Activated CD4-positive, alpha-beta T cell treated with anti-CD3 and anti-CD28 coated beads for 36 hours (primary cell): ENCODE results near the gene TTF1. TPM values are rescaled to one million over a fixed set of nuclear protein-coding genes. Genes with fewer than 3 reads are reported as not detected.
"Not testable (repeated sequence)": the region's sequence is repeated elsewhere in the genome, so short reads cannot be mapped to it uniquely, and the experiment has no call there.

Experiments used
- ATAC-seq: fragments of 200-7000 bp; cut with Tn5 transposase; one replicate; pipeline ENCODE4 v1.10.0; 2021; ENCODE audit warnings: mild to moderate bottlenecking, moderate library complexity
- CTCF ChIA-PET: fragments of 350-600 bp; sonication (Branson Sonifier 250); formaldehyde crosslinking; loops from one replicate; lab custom pipeline; 2021; ENCODE audit warnings: antibody characterized with exemption; lab: Charles Lee
- POLR2A ChIA-PET: fragments of 350-600 bp; sonication (Branson Sonifier 250); formaldehyde crosslinking; loops from one replicate; lab custom pipeline; 2021; ENCODE audit warnings: antibody characterized with exemption, inconsistent platforms; lab: Charles Lee
- DNase-seq: peaks from one replicate; pipeline ENCODE4 v3.0.0-alpha.2; 2020
- H3K27ac Mint-ChIP-seq: one replicate; pipeline ENCODE4 v1.8.0; 2021; ENCODE audit warnings: mixed read lengths
- H3K27me3 Mint-ChIP-seq: one replicate; pipeline ENCODE4 v1.8.0; 2021; ENCODE audit warnings: mixed read lengths
- H3K36me3 Mint-ChIP-seq: one replicate; pipeline ENCODE4 v1.8.0; 2021; ENCODE audit warnings: low read depth, mixed read lengths
- H3K4me1 Mint-ChIP-seq: one replicate; pipeline ENCODE4 v1.8.0; 2021; ENCODE audit warnings: mixed read lengths
- H3K4me3 Mint-ChIP-seq: one replicate; pipeline ENCODE4 v1.8.0; 2021; ENCODE audit warnings: mild to moderate bottlenecking, moderate library complexity, mixed read lengths
- H3K9me3 Mint-ChIP-seq: one replicate; pipeline ENCODE4 v1.8.0; 2021; ENCODE audit warnings: low read depth, mixed read lengths
- intact Hi-C, 2 experiments: fragments of 100-400 bp; cut with DNase I in 1 of 2; cut with micrococcal nuclease in 1 of 2; formaldehyde crosslinking; loops; one replicate each; pipeline versions ENCODE4 v1.14.2 to v1.15.1; 2022 to 2024; cut with DNase I, micrococcal nuclease
- total RNA-seq, 2 experiments: library from RNA; stranded (reverse); gene quantifications; one replicate each; pipeline ENCODE4 v1.2.3, GENCODE V29; 2021

The TTF1 gene
- total RNA-seq, 2 experiments from 2014 or later, result 31.9 to 33.4 TPM

DNA sequence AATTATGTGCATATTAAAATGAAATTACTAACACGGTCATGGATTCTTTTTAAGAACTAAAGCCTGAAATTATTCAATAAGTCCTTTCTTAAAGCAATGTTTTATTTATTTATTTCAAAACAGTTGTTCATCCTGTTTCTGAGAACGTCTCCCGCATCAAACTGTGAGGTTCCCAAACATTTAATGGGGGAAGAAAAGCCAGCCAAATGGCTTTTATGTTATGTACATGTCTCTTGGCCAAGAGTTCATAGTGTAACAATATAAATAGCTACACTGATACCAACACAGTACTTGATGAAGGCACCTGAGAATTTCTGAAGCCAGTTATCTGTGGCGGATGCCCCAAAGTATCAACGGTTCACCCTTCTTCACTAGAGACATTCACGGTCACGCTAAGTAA, 15.7 kb downstream of the TTF1 start:
- peaks cover 63% of the 10 kb centered on the region for H3K36me3 Mint-ChIP-seq
- DNase-seq (no peak), ATAC-seq (no peak)
- H3K27me3 Mint-ChIP-seq, result no peaks in the 10 kb centered on the region
- H3K9me3 Mint-ChIP-seq, result no peaks in the 10 kb centered on the region
- no peak overlapping the region for H3K27ac Mint-ChIP-seq
- H3K4me1 Mint-ChIP-seq, result no peaks in the 10 kb centered on the region
- CTCF ChIA-PET, result interaction anchor here (0.6 kb wide), 1 partner anchor 628 kb away, joined by 3 read pairs; no protein-coding TSS in a partner anchor
- POLR2A ChIA-PET, result no interaction called here
- intact Hi-C loops, result no loop called here
- no peak overlapping the region for H3K4me3 Mint-ChIP-seq

DNA sequence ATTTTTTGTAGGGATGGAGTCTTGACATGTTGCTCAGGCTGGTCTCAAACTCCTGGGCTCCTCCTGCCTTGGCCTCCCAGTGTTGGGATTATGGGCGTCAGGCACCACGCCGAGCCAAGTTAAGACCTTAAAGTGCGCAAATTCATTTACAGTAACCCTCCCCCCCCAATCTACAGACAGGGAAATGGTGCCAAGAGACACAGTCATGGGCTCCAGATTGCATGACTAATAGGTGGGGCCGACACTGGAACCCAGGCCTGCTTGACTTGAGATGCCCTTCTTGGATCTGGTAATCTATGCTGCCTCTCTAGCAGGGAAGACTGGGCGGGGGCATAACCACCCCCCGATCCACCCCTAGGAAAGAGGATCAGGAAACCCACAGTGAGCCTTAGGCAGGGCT, 19.5 kb downstream of the TTF1 start:
- DNase-seq, result no peak
- ChIA-PET POLR2A (no interaction called here), CTCF (no interaction called here)
- Mint-ChIP-seq H3K9me3 (no peaks in the 10 kb centered on the region), H3K27me3 (no peaks in the 10 kb centered on the region), H3K36me3 (peaks cover 78% of the 10 kb centered on the region), H3K4me1 (peaks cover 3% of the 10 kb centered on the region), H3K27ac (no peak overlapping the region), H3K4me3 (no peak overlapping the region)
- intact Hi-C loops, result no loop called here
- no peak for ATAC-seq

DNA sequence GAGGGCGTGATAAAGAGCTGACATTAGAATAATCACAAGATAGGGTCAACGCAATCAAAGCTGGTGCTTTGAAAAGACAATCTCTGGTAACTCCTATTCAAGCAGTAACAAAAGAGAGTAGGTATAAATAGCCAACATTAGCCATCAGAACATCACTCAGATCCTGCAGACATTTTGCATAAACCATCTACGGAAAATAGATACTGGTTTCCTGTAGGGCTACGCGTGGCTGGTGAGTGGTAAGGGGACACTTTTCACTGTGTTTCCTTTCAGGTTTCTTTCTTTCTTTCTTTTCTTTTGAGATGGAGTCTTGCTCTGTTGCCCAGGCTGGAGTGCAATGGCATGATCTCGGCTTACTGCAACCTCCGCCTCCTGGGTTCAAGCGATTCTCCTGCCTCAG, 22.3 kb downstream of the TTF1 start:
- H3K4me3 Mint-ChIP-seq, result no peak overlapping the region
- no peaks in the 10 kb centered on the region for H3K9me3 Mint-ChIP-seq
- H3K4me1 Mint-ChIP-seq, result peaks cover 8% of the 10 kb centered on the region
- peaks cover 63% of the 10 kb centered on the region for H3K36me3 Mint-ChIP-seq
- CTCF ChIA-PET, result interaction anchor here (1.2 kb wide), 1 partner anchor 15 kb away, joined by 4 read pairs; no protein-coding TSS in a partner anchor
- H3K27ac Mint-ChIP-seq, result no peak overlapping the region
- POLR2A ChIA-PET, result no interaction called here
- no peaks in the 10 kb centered on the region for H3K27me3 Mint-ChIP-seq
- intact Hi-C loops, result no loop called here
- no peak for ATAC-seq
- no peak for DNase-seq

DNA sequence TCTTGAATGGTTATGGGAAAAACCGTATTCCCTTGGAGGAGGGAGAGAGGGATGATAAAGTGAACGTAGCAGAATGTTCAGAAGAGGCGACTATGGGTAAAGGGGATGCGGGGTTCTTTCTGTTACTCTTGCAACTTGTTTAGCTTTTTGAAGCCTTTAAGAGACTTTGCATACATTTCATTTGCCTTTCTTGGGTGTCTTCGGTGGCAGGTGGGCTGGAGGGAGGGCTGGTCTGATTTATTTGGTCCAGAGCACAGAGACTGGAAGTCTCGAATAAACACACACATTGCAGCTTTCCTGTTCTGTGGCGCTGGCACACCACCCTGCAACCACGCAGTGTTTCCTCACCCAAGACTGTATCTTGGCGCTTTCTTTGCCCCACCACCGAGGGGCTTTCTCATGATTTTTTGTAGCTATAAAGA, 23.2 kb downstream of the TTF1 start:
- Mint-ChIP-seq H3K27me3 (no peaks in the 10 kb centered on the region), H3K4me1 (peaks cover 8% of the 10 kb centered on the region), H3K9me3 (no peaks in the 10 kb centered on the region), H3K27ac (peak overlapping the region; percentile 52), H3K36me3 (peaks cover 56% of the 10 kb centered on the region), H3K4me3 (no peak overlapping the region)
- DNase-seq, result no peak
- intact Hi-C loops, result no loop called here
- POLR2A ChIA-PET, result interaction anchor here (0.6 kb wide), 1 partner anchor 36 kb away, joined by 3 read pairs; no protein-coding TSS in a partner anchor
- CTCF ChIA-PET, result interaction anchor here (0.6 to 1.2 kb wide), 2 partner anchors 16 to 143 kb away, joined by 3 to 4 read pairs; no protein-coding TSS in a partner anchor
- ATAC-seq, result no peak

DNA sequence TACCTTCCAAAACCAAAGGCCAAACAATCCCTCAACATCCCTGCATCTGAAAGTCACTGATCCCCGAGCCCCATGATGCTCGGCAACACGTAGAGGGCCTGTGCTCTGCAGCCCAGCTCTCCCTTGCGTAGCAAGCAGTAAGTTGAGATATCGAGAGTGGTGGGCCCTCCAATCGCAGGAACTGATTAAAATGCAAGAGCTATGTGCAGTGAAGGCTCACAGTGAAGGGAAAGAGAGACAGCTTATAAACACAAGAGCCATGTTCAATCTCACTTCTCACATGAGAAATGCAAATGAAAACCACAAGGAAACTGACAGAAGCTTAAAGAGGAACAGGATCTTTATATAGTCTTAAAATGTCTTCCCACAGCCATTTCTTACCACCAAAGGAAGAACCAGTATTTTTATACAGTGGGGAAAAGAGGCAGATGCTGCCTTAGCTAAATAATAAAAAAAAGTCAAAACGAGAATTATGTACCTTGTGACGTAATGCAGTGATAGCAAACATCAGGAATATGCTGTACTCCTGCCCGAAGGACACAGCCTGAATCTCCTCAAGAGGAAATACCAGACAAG, 24.6 kb downstream of the TTF1 start:
- peaks cover 45% of the 10 kb centered on the region for H3K36me3 Mint-ChIP-seq
- CTCF ChIA-PET, result interaction anchor here (1.0 kb wide), 1 partner anchor 10 kb away, joined by 3 read pairs; no protein-coding TSS in a partner anchor
- peak overlapping the region; percentile 48 for H3K27ac Mint-ChIP-seq
- DNase-seq (no peak), ATAC-seq (no peak)
- intact Hi-C loops, result no loop called here
- POLR2A ChIA-PET, result interaction anchor here (0.6 kb wide), 1 partner anchor 35 kb away, joined by 5 read pairs; no protein-coding TSS in a partner anchor
- H3K9me3 Mint-ChIP-seq, result no peaks in the 10 kb centered on the region
- no peak overlapping the region for H3K4me3 Mint-ChIP-seq
- H3K4me1 Mint-ChIP-seq, result peaks cover 8% of the 10 kb centered on the region
- no peaks in the 10 kb centered on the region for H3K27me3 Mint-ChIP-seq

DNA sequence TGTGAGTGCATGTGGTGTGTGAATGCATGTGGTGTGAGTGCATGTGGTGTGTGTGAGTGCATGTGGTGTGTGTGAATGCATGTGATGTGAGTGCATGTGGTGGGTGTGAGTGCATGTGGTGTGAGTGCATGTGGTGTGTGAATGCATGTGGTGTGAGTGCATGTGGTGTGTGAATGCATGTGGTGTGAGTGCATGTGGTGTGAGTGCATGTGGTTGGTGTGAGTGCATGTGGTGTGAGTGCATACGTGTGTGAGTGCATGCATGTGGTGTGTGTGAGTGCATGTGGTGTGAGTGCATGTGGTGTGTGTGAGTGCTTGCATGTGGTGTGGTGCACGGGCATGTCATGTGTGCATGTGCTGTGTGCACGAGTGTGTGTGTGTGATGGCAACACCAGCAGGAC, 28.2 kb downstream of the TTF1 start:
- not testable (repeated sequence) for H3K9me3 Mint-ChIP-seq

DNA sequence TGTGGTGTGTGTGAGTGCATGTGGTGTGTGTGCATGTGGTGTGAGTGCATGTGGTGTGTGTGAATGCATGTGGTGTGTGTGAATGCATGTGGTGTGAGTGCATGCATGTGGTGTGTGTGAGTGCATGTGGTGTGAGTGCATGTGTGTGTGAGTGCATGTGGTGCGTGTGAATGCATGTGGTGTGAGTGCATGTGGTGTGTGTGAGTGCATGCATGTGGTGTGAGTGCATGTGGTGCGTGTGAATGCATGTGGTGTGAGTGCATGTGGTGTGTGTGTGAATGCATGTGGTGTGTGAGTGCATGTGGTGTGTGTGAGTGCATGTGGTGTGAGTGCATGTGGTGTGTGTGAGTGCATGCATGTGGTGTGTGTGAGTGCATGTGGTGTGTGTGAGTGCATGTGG, 28.9 kb downstream of the TTF1 start:
- ATAC-seq, H3K27ac Mint-ChIP-seq, POLR2A ChIA-PET, H3K27me3 Mint-ChIP-seq, H3K9me3 Mint-ChIP-seq, H3K4me3 Mint-ChIP-seq, CTCF ChIA-PET, DNase-seq, intact Hi-C loops: not testable (repeated sequence)
- Mint-ChIP-seq H3K4me1 (peaks cover 18% of the 10 kb centered on the region), H3K36me3 (peaks cover 28% of the 10 kb centered on the region)

More for the DNA sequence above, 28.2 kb downstream of the TTF1 start:
- DNase-seq, H3K27me3 Mint-ChIP-seq, ATAC-seq, H3K27ac Mint-ChIP-seq, POLR2A ChIA-PET, CTCF ChIA-PET, intact Hi-C loops, H3K4me3 Mint-ChIP-seq: not testable (repeated sequence)
- Mint-ChIP-seq H3K36me3 (peaks cover 33% of the 10 kb centered on the region), H3K4me1 (peaks cover 13% of the 10 kb centered on the region)

DNA sequence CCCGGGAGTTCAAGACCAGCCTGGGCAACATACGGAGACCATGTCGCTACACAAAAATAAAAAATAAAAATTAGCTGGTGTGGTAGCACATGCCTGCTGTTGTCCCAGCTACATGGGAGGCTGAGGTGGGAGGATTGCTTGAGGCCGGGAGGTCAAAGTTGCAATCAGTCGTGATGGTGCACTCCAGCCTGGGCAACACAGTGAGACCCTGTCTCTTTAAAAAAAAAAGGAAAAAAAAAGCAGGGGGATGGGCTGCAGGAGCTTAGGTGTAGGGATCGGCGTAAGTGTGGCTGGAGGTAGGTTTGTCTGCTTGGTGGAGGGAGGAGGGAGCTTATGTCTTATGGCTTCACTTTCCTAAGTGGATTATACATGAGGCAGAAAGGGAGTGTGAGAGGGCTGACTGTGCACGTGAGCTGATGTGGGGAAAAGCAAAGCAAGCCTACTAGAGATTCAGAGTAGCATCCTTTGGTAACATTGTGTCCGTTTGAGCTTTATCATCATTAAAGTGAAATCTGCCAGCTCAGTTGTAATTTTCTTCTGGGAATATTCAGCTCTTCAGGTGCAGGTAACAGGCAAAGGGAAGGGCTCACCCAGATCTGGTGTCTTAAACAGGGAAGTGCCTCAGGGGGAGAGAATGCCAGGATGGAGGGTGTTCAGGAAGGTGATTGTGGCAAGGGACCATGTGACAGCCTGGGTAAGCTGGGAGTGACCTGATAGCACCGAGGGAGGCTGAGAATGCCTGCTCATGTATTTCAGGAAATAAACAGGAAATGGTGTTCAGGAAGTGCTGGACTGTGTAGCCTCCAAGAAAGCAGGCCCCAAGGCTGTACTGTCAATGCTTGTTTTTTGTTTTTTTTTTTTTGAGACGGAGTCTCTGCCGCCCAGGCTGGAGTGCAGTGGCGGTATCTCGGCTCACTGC, 34.2 kb downstream of the TTF1 start:
- Mint-ChIP-seq H3K4me3 (no peak overlapping the region), H3K9me3 (no peaks in the 10 kb centered on the region), H3K36me3 (peaks cover 22% of the 10 kb centered on the region), H3K4me1 (peaks cover 16% of the 10 kb centered on the region), H3K27ac (peak overlapping the region; percentile 58), H3K27me3 (no peaks in the 10 kb centered on the region)
- CTCF ChIA-PET, result interaction anchor here (0.6 to 1.3 kb wide), 4 partner anchors 10 to 1533 kb away, joined by 3 to 5 read pairs (median 3); no protein-coding TSS in a partner anchor
- ATAC-seq (peak; percentile 14), DNase-seq (no peak)
- POLR2A ChIA-PET, result interaction anchor here (0.5 to 0.6 kb wide), 2 partner anchors 13 to 200 kb away, joined by 5 to 6 read pairs; no protein-coding TSS in a partner anchor
- intact Hi-C loops, result loop anchor here in 1 of 2 experiments (1.0 to 2.0 kb wide), 2 partner anchors 18 to 22 kb away; partner anchors contain the start of gene SETX

DNA sequence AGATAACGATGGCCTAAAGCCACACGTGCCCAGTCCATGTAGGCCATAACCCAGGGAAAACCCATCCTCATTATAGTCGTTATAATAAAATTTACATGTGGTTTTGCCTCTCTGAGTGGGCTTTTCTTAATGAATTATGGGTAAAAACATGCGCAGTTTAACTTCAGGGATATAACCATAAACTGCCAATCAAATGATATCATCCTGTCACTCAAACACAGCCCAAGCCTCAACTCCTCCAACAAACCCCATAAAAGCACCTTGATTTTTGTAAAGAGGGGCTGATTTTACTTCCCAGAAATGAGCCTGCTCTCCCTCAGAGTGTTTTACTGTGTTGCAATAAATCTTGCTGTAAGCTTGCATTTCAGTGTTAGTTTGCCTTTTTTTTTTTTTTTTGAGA, 36.0 kb downstream of the TTF1 start:
- Mint-ChIP-seq H3K9me3 (no peaks in the 10 kb centered on the region), H3K27ac (no peak overlapping the region), H3K36me3 (peaks cover 13% of the 10 kb centered on the region), H3K27me3 (no peaks in the 10 kb centered on the region), H3K4me3 (no peak overlapping the region), H3K4me1 (peaks cover 16% of the 10 kb centered on the region)
- ChIA-PET CTCF (no interaction called here), POLR2A (no interaction called here)
- ATAC-seq, result no peak
- no peak for DNase-seq
- intact Hi-C loops, result no loop called here

DNA sequence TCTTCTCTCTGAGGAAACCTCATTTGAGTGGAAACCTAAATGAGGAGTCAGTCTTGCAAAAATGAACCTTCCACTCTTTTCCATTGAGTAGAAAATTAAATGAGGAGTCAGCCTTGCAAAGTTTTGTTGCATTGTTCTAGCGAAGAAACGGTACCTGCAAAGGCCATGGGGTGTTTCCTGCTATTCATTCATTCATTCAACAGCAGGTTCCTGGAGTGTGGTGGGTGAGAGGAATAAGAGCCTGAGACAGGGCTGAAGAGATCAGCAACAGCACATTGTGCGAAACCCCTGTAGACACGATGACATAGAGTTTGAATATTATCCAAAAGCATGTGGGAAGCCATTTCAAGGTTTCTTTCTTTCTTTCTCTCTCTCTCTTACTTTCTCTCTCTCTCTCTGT, 37.2 kb downstream of the TTF1 start:
- Mint-ChIP-seq H3K27ac (no peak overlapping the region), H3K4me1 (peaks cover 16% of the 10 kb centered on the region), H3K27me3 (no peaks in the 10 kb centered on the region), H3K9me3 (no peaks in the 10 kb centered on the region), H3K36me3 (peaks cover 6% of the 10 kb centered on the region), H3K4me3 (no peak overlapping the region)
- ATAC-seq, result no peak
- ChIA-PET POLR2A (no interaction called here), CTCF (interaction anchor here (0.6 kb wide), 1 partner anchor 8 kb away, joined by 3 read pairs; no protein-coding TSS in a partner anchor)
- DNase-seq, result no peak
- intact Hi-C loops, result no loop called here

DNA sequence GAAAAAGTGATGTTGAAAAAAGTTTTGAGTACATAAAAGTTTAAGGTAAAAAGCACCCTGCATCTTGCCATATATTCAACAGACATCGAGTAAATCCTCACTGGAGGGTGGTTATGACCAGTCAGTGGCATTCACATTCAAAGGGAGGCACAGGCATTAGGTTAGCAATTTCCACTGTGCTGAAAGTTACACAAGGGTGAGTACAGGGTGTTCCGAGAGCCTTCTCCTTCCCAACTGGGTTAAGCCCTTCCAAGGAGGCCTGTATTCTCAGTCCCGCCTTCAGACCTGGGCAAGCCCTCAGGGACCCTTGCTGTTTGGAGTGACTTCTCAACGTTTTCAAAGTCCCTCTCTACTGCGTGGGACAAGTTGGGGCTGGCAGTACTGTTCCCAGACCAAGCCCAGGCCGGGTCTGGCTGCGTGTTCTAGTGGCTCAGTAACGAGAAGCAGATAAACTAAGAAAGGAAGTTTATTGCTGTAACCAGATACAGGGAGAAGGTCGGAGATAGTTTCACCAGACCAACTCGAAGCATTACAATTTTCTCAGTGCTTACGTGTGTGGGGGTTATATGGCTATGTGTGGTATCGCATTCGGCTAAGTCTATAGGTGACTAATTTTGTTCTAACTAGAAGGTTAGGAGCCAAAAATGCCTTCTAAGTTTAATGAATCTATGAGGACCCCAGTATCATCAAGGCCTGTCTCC, 38.9 kb downstream of the TTF1 start:
- CTCF ChIA-PET, result interaction anchor here (0.9 kb wide), 1 partner anchor 246 kb away, joined by 3 read pairs; no protein-coding TSS in a partner anchor
- ATAC-seq (no peak), DNase-seq (no peak)
- Mint-ChIP-seq H3K27ac (no peak overlapping the region), H3K36me3 (peaks cover 3% of the 10 kb centered on the region), H3K4me3 (no peak overlapping the region), H3K4me1 (peaks cover 6% of the 10 kb centered on the region), H3K9me3 (no peaks in the 10 kb centered on the region), H3K27me3 (no peaks in the 10 kb centered on the region)
- intact Hi-C loops, result no loop called here
- POLR2A ChIA-PET, result no interaction called here
